SU-DHL-6 (cell line): ENCODE results near the gene HAO2.

Experiments used
- CTCF ChIP-seq: fragments of 200-600 bp; sonication (generic); IDR thresholded peaks from one replicate; pipeline ENCODE4 v1.5.1; 2017; ENCODE audit warnings: antibody characterized with exemption, mild to moderate bottlenecking, low read length, moderate library complexity; ENCODE audit not compliant: insufficient read depth, poor library complexity, severe bottlenecking
- EZH2phosphoT487 ChIP-seq: fragments of 200-600 bp; sonication (generic), shearing (Covaris generic); conservative IDR thresholded peaks from 2 replicates; pipeline ENCODE4 v1.6.1; 2018; ENCODE audit warnings: mild to moderate bottlenecking, antibody characterized with exemption, low read length, moderate library complexity, mixed read lengths

- no peak for TF ChIP-seq CTCF
- no peak for TF ChIP-seq EZH2phosphoT487
Measured at GRCh38 chr1:119404736-119405135, 36.2 kb downstream of the HAO2 start.
